Activated T-cell treated with anti-CD3 and anti-CD28 coated beads for 48 hours (primary cell): ENCODE measurements around the gene ATG4C.

ENCODE experiments used
- DNase-seq: peaks from one replicate; pipeline ENCODE4 v3.0.0-alpha.2; 2020; ENCODE audit warnings: low read depth

Gene ATG4C

DNA sequence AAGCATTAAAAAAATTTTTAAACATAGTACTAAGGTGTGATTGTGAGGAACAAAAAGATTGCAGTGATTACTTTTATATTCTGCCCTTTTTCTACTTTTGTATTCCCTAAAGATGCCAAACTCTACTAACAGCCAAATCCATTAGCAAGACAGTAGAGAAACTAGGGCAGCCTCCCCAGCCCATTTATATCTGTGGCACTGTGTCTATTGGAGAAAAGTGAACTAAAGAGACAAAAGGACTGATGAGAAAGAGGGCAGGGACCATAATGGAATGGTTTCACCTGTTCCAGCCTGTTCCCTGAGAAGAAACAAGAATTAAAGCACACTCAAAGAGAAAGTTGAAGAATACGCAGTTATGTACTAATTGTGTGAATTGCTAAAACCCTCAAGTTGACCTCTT lies 56.6 kb downstream of the ATG4C start:
- no peak for DNase-seq

DNA sequence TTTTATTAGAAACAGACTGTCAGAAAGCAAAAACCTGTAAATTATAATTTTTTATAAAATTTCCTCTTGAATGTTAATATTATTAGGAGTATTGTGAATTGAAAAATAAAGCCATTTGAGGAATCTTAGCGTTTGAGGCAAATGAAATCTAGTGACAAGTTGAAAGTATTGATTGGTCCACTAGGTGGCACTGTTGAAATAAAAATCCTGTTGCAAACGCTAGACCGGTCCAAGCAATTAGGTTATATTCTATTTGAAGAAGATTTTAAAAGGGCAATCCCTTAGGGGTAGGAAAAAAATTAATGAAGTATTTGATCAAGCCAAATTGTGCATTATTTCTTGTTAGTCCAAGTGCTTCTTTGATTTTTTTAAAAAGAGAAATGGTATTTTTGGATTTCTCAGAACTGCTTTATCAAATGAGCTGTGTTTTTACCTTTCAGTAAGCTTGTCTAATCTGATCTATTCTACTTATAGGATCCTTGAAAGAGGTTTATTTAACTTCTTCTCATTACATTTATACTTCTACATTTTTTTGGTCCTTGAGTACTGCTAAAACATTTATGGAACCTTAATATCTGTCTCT lies 57.7 kb downstream of the ATG4C start:
- DNase-seq: no peak

DNA sequence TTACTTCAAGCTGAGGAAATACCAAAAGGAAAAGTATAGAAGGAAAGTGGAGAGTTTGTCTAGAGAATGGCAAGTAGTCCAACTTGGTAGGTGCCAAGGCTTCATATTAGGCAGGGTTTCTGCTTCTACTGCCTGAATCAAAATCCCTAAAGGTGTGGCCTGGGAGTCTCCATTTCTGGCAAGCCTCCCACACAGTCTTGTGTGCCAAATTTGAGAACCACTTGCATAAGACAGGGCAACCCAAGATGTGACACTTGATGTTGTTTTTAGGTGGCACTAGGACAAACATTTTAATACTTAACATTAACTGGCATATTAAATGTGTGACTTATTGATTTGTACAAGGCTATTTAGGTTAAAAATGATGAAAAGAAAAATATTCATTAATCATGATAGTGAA lies 60.1 kb downstream of the ATG4C start:
- no peak for DNase-seq

DNA sequence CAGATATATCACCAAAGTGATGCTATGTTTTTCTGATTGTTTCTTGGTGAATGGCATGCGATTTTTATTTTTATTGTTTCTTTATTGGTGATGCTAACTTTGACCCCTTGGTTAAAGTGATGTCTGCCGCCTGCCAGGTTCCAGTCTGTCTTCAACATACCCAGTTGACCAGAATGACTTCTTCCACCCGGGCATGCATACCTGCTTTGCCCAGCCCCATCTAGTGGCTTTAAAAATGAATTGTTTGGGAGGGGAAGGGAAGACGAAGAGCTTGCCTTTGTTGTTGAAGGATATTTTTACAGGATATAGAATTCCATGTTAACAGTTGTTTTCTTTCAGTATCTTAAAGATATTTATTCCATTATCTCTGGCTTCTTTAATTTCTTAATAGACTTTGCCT lies 65.1 kb downstream of the ATG4C start:
- DNase-seq: no peak

DNA sequence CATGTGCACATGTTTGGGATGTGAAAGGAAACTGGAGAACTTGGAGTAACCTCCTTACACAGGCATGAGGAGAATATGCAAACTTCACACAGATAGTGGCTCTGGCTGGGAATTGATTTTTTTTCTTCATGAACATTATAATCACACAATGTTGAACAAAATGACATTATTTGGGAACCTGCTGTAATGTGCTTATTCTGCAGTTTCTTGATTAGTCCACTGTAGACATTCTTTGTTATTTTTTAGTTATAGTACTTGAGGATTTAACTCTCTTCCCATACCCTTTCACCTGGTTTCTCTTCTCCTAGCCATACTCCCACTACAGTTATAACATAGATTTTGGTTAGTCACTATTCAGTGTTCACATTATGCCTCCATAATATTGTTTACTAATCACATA lies 68.3 kb downstream of the ATG4C start:
- DNase-seq: no peak

DNA sequence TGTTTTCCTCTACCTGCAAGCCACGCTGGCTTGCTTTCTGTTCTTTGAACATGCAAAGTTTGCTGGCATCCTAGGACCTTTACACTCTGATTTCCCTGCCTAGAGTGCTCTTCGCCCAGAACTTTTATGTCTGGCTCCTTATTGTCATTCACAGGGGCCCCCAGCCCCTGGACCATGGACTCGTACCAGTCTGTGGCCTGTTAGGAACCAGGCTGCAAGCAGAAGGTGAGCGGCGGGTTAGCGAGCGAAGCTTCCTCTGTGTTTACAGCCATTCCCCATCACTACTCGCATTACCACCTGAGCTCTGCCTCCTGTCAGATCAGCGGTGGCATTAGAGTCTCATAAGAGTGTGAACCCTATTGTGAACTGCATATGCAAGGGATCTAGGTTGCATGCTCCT lies 73.0 kb downstream of the ATG4C start:
- DNase-seq: no peak

DNA sequence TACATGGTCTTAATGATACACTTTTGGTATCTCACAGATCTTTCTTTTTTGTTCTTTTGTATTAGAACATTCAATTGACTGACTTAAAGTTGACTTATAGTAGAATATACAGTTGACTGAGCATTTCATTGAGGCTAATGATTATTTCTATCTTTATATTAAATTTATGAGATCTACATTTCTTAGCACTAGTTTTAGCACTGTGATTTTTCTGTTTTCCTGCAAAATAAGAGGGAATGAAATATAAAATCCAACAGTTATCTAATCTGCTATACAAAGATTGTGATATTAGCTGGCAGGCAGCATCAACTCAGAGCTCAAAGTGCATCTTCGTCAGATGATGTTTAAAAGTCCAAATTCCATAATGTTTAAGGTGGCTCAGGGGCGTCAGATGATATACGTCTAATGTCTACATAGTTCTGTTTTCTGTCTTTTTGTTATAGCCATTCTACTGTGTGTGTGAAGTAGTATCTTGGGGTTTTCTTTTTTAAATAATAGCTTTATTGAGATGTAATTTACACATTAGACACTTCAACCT lies 85.4 kb downstream of the ATG4C start:
- no peak for DNase-seq

DNA sequence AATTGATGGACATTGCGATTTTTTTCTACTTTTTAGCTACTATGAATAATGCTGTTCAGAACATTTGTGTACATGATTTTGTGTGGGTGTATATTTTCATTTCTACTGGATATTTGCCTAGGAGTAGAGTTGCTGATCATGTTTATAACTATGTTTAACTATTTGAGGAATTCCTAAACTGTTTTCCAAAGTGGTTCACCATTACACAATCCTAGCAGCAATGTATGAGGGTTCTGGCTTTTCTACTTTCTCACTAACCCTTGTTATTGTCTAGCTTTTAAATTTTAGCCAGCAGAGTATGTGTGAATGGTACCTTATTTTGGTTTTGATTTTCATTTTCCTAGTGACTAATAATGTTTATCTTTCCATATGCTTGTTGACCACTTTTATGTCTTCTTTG lies 86.2 kb downstream of the ATG4C start:
- DNase-seq: no peak

DNA sequence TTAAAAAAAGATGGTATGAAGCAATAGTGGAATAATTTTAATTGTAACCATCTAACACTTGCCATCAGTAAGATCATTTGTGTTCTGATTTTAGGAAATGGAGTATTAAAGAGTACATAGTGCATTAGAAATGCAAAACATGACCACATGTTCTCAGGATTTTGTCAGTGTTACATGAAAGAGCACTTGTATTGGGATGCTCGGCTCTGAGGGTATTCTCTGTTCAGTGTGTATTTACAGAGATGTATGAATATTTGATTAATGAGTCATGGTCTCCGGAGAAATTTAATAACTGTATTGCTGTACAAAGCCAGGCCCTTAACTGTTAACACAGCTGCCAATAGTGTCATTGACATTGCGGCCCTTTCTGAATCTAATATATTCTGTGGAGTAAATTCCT lies 91.7 kb downstream of the ATG4C start:
- no peak for DNase-seq

DNA sequence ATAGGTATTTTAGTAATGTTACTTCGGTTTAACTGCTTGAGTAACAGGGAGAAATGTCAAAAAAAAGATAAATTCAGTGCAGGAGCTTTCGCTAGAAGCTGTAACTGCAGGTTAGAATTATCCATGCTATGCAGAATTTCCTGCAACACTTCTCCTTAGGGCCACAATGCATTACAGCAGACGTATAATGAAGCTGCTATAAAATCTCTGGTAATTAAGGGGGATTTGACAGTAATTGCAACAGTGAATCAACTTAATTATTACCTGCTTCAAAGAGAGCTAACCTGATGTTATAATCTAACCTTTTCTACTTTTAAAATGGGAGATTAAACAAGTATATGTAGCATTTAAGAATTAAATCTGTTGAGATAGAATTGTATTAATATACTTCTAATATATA lies 92.6 kb downstream of the ATG4C start:
- DNase-seq: no peak

DNA sequence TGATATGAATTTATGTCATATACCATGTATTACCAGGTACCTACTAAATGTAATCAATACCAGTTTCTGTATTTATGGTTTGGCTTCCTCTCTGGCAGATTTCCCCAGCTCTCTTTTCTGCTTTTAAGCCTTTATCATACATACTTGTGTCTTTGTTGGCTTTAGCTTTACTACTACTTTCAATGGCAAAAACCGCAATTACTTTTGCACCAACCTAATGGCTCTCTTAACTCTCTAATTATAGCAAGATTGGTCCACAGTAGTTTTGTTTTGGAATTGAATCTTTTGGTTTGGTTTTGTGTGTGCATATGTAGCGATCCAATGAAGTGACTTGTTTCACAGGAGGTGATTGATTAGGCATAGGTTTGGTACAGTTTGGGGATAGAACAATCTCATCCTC lies 93.6 kb downstream of the ATG4C start:
- no peak for DNase-seq

DNA sequence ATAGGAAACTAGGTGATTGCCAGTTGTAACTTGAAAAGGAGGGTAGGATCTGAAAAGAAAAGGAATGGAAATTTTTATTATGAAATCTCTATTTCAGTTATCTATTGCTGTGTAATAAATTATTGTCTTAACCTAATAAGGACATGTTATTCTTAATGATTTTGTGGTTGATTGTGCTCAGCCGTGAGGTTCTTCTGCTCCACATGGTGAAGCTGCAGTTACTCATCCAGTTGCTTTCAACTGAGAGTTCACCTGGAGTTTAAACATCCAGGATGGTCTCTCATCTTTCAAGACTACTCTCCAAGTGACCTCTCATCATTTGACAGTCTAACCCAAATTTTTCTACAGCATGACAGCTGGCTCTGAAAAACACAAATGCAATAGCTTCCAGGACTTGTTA lies 96.0 kb downstream of the ATG4C start:
- DNase-seq: no peak

DNA sequence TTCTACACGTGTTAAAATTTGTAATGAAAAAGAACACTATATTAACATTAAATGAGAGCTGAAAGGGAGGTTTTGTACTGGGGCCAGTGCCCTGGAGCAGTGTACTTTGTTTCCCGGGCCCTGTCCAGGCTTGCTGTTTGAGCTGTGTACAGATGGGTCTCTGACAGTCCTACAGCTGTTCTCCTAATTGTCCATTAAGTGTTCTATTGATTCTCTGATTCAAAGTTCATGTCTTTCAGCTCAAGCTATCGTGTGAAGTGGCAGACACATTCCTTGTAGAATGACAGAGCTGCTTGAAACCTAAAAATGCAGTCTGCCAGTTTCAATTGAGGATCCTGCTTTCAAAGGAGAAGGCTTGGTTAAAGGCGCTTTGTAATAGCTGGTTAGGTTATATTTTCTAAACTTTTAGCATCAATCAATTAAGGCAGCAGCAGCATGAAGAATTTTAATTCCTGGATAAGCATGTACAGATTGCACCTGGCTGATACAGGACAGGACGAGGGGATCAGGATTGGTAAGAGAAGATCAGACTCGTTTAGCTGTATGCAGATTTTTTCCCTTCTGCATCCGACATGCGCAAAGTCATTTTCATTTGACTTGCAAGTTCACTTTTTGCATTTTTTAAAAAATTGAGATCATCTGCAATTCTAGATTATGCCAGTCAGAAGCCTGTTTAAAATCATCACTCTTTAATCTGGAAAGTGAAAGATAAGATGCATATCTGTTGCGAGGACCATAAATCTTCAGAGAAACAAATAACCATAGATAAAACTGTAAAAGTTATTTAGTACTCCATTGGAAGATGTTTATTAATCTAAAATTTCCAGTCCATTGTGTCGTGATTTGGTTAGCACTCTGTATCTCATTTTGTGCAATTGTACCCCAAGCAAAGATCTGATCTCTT lies 98.5 kb downstream of the ATG4C start:
- DNase-seq: no peak

DNA sequence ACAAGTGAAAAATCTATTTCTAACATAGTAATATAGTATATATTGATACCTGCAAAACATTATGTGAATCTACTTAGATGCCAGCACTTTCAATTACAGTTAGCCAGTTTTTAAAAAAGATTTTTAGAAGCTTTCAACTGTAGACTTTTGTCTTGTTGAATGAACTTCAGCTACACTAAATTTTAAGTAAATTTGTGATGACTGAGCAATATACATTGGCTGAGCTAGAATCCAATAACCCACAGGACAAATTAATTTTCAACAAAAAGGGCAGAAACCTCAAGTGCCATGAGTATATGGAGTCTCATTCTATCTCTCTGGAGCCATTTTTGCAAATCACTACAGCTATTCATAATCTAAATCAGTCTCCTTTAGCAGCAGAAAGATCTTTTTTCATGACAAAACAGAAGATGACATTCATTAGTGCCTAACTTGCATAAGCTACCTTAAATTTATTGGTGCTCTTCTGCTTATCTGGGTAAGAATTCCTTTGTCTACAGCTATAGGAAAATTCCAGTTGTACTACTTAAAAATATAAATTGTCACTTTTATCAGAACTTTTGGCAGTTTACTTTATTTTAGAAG lies 100.3 kb downstream of the ATG4C start:
- DNase-seq: no peak

DNA sequence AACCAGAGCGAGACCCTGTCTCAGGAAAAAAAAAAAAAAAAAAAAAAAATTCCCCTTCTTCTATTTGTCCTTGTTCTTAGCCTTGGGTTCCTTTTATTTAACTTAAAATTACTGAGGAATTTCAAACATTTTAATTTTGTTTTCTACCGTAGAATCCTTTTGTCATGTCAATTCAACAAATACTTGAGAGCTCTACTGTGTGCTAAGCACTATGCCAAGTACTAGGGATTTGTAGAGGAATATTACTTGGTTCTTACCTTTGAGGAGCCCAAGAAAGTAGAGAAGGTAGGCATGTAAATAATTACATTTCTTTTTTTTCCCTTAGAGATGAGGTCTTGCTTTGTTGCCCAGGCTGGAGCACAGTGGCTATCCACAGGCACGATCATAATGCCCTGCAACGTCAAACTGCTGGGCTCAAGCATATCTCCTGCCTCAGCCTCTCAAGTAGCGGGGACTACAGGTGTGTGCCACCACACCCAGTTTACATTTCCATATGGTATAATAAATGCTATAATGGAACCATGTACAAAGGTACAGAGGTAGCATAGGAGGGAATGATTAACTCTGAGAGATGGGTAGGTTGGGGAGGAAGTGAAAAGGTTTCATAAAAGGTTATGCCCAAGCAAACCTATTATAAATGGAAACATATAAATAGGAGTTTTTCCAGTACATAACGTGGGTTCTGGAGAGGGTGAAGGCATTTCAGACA lies 104.0 kb downstream of the ATG4C start:
- no peak for DNase-seq

DNA sequence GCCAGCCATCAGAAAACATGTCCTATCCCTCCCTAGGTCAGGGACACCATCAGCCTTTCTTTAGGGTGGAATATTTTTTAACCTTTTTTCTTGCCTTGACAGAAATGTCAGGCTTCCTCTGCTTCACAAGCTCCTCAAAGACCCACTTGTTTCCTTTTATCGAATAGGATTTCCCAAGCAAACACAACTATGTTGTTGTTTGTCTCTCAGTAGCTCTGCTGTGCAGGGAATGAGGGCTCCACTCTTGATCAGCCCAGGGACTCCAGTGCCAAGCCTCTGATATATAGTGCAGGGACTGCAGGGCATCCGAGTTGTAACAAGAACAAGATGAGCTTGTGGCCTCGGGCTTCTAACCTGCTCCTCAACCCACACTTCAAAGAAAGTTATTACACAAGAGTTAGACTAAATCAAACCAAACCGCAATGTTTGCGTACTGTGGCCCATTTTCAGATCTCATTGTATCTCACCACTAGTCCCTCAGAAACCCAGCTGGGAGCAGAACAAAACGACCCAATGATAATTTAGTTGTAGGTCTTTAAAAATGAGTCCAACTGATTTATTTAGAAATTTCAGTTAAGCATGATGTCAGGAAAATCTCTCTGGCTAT lies 108.1 kb downstream of the ATG4C start:
- no peak for DNase-seq

DNA sequence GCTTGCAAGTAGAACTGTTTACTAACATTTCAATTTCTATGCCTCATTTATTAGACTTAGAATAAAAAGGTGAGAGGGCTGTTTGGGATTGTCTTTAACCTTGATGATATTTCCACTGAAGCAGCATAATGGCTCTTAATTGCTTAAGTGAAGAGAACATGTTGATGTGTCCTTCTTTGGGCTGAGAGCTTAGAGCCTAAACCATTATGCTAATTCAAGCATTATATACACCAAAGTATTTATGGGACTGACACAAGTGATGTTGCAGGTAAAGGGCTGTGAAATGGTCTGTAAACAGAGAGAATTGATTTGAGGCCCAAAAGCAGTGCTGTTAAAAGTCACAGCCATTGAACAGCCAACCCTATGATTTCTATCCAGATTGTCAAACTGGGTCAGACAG lies 113.9 kb downstream of the ATG4C start:
- DNase-seq: no peak

DNA sequence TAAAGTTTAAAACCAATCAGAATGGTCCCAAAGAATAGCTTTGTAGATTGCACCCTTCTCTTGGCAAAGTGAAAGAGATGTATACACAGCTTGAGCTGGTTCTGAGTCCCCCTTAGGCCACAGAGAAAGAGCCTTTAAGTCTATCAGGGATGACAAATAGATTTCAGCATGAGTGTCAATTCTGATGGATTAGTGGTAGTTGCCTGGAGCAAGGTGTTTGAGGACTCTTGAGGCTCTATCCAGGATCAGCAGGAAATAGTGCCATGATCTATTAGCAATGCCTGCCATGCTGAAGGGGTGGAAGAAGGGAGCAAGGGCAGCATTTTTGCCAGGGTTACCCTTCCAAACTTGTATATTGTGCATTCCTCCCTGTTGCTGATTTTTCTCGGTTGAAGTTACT lies 116.6 kb downstream of the ATG4C start:
- no peak for DNase-seq

DNA sequence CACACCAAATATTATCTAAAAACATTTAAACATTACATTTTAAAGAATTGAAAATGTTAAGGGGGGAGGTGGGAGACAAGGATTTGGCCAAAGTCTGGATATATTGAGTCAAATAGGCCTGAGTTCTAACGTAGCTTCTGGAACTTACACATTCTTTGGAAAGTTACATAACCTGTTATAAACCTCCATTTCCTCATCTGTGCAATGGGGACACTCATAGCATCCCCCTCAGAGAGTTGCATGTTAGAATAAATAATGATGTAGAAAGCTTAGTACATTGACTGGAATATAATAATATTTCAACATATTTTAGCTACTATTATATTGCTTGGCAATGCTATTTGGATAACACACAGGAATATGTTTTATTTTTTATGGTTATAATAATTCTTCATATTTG lies 117.7 kb downstream of the ATG4C start:
- no peak for DNase-seq

DNA sequence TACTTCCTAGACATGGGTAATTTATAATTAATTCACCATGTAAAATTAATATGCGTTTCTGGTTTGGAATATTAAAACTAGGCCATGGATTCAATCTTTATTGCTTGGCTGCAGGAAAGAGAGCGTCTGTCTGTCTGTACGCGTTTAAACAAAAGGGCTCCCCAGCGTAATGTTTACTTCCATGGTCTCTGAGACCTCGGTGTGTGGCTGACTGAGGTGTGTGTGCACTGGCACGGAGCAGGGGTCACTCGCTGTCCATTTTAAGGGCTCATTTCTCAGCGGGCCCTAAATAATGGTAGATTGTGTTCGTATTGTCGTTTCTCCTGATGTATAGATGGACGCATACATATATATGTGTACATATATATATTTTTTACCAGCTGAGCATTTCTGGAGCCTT lies 119.6 kb downstream of the ATG4C start:
- DNase-seq: no peak

DNA sequence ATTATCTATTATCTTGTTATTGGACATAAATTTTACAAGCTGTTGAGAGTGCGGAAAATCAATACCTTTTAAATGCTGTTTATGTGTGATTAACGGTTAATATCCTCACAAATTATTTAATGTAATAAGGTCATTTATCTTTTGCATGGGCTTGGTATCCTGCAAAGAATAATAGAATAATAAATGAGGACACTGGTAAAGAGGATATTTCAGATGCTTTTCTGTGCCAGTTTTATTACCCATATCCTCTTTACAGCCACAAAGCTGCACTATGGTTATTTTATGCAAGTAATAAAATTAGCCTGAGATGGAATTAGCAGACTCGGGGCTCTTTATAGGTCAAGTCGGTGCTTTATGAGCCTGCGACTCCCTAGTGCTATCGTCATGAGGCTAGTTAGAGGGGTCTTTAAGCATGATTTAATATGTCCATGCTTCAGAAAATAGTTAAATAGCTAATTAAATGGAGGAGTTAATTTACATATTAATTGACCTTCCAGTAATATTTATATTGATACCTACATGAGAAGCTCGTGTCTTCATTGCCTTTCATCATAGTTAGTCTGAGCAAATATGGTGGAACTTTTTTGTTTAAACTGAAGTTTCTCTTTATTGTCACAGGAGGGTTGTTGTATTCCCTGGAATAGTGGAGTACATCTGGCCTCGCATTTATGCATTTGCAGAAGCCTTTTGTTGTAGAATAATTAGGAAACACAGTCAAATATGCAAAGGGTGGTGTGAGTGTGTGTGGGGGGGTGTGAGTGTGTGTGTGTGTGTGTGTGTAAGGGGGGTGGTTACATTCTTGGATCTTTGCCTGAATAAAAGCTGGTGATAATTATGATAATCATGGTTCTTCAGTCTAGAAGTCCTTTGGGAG lies 120.3 kb downstream of the ATG4C start:
- DNase-seq: no peak
